NCI-H2029 treated with DMSO at 0.1 percent for 48 hours (cell line): ENCODE data around the gene PDE8B.
"Not testable (repeated sequence)": the region's sequence is repeated elsewhere in the genome, so short reads cannot be mapped to it uniquely, and the experiment has no call there.

Source experiments
- DNase-seq: peaks from one replicate; lab custom pipeline; 2025; lab: John Stamatoyannopoulos, UW

The PDE8B gene

DNA sequence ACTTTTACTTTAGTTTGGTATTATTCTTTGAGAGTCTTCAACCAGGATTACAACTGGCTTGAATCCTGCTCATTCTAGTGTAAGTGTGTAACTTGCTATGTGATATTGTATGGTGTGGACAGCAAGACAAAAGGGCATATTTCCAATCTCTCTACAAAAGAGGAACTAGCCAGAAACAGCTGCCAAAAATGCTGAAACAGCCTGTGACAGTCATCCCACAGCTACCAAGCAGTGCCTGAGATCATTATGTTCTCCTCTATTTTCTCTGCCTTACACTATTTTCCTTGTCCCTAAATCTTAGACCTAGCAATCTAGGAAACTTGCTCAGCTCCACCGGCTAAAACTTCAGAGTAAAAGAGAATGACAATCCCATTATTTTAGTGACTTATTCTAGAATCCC, 238.8 kb downstream of the PDE8B start:
- DNase-seq = no peak

GRCh38 chr5:77449981-77450380, 239.5 kb downstream of the PDE8B start:
- no peak for DNase-seq

DNA sequence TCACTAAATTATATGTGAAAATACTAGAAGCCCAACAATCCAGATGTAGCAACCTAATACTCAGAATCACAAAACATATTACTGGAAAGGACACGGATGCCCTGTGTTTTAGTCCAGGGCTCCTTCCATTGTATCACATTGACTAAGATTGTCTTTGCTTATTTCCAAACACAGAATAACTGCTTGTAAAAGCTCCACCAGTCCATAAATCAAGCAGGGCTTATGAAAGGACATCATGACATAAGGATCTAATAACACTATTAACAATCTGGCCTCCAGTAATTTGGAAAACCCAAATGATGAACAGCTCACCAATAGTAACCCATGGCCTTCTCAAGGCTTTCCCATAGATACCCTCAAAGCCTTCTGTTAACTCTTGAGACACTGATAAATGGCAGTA, 241.9 kb downstream of the PDE8B start:
- DNase-seq = no peak

- no peak for DNase-seq
These were observed 243.6 kb downstream of the PDE8B start for GRCh38 chr5:77454123-77454522.

- no peak for DNase-seq
These were observed 250.8 kb downstream of the PDE8B start for GRCh38 chr5:77461287-77461686.

DNA sequence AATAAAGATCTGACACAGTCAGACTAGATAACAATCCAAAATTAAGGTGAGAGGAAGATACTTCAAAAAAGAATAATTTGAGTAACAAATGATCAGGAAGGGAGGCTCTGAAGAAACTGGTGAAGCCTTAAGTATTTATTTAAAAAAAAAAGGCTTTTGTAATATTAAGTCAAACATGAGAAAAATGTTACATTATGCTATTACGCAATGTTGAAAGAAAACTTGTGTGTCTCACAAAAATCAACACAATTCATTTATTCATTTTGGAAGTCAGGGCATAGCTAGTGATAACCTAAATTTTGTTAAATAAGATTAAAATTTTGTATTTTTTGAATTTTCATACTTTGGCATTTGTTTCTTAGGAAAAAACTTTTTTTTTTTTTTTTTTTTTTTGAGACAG, 253.4 kb downstream of the PDE8B start:
- DNase-seq = no peak

DNA sequence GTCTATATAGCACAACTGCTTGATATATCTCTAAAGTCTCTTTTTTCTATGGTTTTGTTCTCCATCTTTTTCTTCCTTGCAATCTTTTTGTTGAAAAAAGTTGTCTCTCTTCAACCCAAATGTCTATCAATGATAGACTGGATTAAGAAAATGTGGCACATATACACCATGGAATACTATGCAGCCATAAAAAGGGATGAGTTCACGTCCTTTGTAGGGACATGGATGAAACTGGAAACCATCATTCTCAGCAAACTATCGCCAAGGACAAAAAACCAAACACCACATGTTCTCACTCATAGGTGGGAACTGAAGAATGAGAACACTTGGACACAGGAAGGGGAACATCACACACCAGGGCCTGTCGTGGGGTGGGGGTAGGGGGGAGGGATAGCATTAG, 258.4 kb downstream of the PDE8B start:
- not testable (repeated sequence) for DNase-seq

GRCh38 chr5:77475041-77475440, 264.6 kb downstream of the PDE8B start:
- not testable (repeated sequence) for DNase-seq
